Measurements from ENCODE around the gene TMEM30B. TPM values are rescaled to one million over a fixed set of nuclear protein-coding genes. Genes with fewer than 3 reads are reported as not detected.

The TMEM30B gene
- total RNA-seq, 1 experiment from 2014 or later, result 0.12 TPM

GRCh38 chr14:61287196-61287595 lies 6.1 kb upstream of the TMEM30B start:
- intact Hi-C loops (cut with micrococcal nuclease), result no loop called here
- Histone ChIP-seq H3K27ac (ENCODE audit: low read depth, low read length) (no peak overlapping the region), H4K20me1 (ENCODE audit: insufficient read depth) (no peaks in the 10 kb centered on the region), H3K79me2 (ENCODE audit: insufficient read depth, low read length) (no peaks in the 10 kb centered on the region), H3K27me3 (ENCODE audit: insufficient read depth, low read length) (no peaks in the 10 kb centered on the region), H3K4me2 (ENCODE audit: low read length) (no peak overlapping the region), H3K9me2 (ENCODE audit: insufficient read depth) (no peaks in the 10 kb centered on the region), H3K9me3 (ENCODE audit: control insufficient read depth in 1 of 2, insufficient read depth in 1 of 2, low read depth in 1 of 2, low read length in 2 of 2) (no peaks in the 10 kb centered on the region), H3K4me1 (ENCODE audit: control insufficient read depth in 1 of 2, insufficient read depth in 2 of 2, low read length in 2 of 2) (peaks cover 0 to 9% of the 10 kb centered on the region in 2 experiments; a peak in 1 of 4 replicates), H3K4me3 (replicated peaks in 1 of 2; ENCODE audit: low read depth in 1 of 2, low read length in 2 of 2) (no peak overlapping the region), H3K9ac (ENCODE audit: low read length) (no peak overlapping the region), H3K36me3 (ENCODE audit: control insufficient read depth in 1 of 2, insufficient read depth in 2 of 2, low read length in 2 of 2) (no peaks in the 10 kb centered on the region), H2AFZ (ENCODE audit: low read depth, low read length, poor library complexity, severe bottlenecking) (no peak overlapping the region)
- TF ChIP-seq EGR1 (IDR thresholded peaks at IDR 0.05; ENCODE audit: low read depth) (no peak), EZH2phosphoT487 (IDR thresholded peaks at IDR 0.05; ENCODE audit: borderline replicate concordance) (no peak), RAD21 (IDR thresholded peaks at IDR 0.05; ENCODE audit: low read depth) (no peak)
- ATAC-seq, result no peak
- POLR2A ChIA-PET, result no interaction called here
- RAD21 ChIA-PET (ENCODE audit: low non-redundant PET in 1 of 2, low total read pairs in 2 of 2, uncharacterized antibody in 2 of 2, unreplicated experiment in 2 of 2), result interaction anchor here in 1 of 2 experiments (0.6 kb wide), 1 partner anchor 18 kb away, joined by 3 read pairs; no protein-coding TSS in a partner anchor
- no TSS peak for BruUV-seq (replicated peaks)
- CTCF ChIA-PET, result interaction anchor here (0.9 kb wide), 1 partner anchor 9 kb away, joined by 4 read pairs; no protein-coding TSS in a partner anchor
- no peak for DNase-seq (ENCODE audit: low read depth, low spot score)

- H3K9me2 ChIP-seq (ENCODE audit: insufficient read depth), result no peaks in the 10 kb centered on the region
- H4K20me1 ChIP-seq (ENCODE audit: insufficient read depth), result no peaks in the 10 kb centered on the region
- H3K9ac ChIP-seq (ENCODE audit: low read length), result no peak overlapping the region
- H3K4me1 ChIP-seq (ENCODE audit: control insufficient read depth in 1 of 2, insufficient read depth in 2 of 2, low read length in 2 of 2), result peaks cover 0 to 9% of the 10 kb centered on the region in 2 experiments; a peak in 1 of 4 replicates
- no peaks in the 10 kb centered on the region for H3K27me3 ChIP-seq (ENCODE audit: insufficient read depth, low read length)
- no peaks in the 10 kb centered on the region for H3K79me2 ChIP-seq (ENCODE audit: insufficient read depth, low read length)
- H3K4me3 ChIP-seq (replicated peaks in 1 of 2; ENCODE audit: low read depth in 1 of 2, low read length in 2 of 2), result no peak overlapping the region
- H3K4me2 ChIP-seq (ENCODE audit: low read length), result no peak overlapping the region
- no peaks in the 10 kb centered on the region; a peak in 1 of 4 replicates for H3K9me3 ChIP-seq (ENCODE audit: control insufficient read depth in 1 of 2, insufficient read depth in 1 of 2, low read depth in 1 of 2, low read length in 2 of 2)
- DNase-seq (ENCODE audit: low read depth, low spot score) (no peak), ATAC-seq (no peak)
- H2AFZ ChIP-seq (ENCODE audit: low read depth, low read length, poor library complexity, severe bottlenecking), result peak overlapping the region; percentile 80
- no peak overlapping the region for H3K27ac ChIP-seq (ENCODE audit: low read depth, low read length)
- ChIA-PET POLR2A (no interaction called here), RAD21 (ENCODE audit: low non-redundant PET in 1 of 2, low total read pairs in 2 of 2, uncharacterized antibody in 2 of 2, unreplicated experiment in 2 of 2) (interaction anchor here in 1 of 2 experiments (0.7 kb wide), 1 partner anchor 17 kb away, joined by 3 read pairs; no protein-coding TSS in a partner anchor), CTCF (interaction anchor here (0.6 to 2.1 kb wide), 7 partner anchors 8 to 954 kb away, joined by 3 to 9 read pairs (median 3); no protein-coding TSS in a partner anchor)
- BruUV-seq (replicated peaks), result no TSS peak
- H3K36me3 ChIP-seq (ENCODE audit: control insufficient read depth in 1 of 2, insufficient read depth in 2 of 2, low read length in 2 of 2), result no peaks in the 10 kb centered on the region
- TF ChIP-seq ZNF274 (IDR thresholded peaks at IDR 0.05; ENCODE audit: low read depth, low read length), result no peak
- intact Hi-C loops (cut with micrococcal nuclease), result no loop called here
Observed at GRCh38 chr14:61285364-61285763, 4.2 kb upstream of the TMEM30B start.

Data from HCT116 (cell line).